Stimulated activated CD4-positive, alpha-beta T cell treated with anti-CD3 and anti-CD28 coated beads, TNF-alpha, amount 100 ng/mL, for 48 hours (primary cell): Measurements from ENCODE around the gene LRRFIP1.
"Not testable (repeated sequence)": the region's sequence is repeated elsewhere in the genome, so short reads cannot be mapped to it uniquely, and the experiment has no call there.

Experiments
- DNase-seq, 3 donors: peaks; one replicate each; pipeline ENCODE4 v3.0.0-alpha.2; 2020; ENCODE audit warnings: low read depth in 3 of 3

The LRRFIP1 gene

GRCh38 chr2:237746302-237747080 lies 119.1 kb downstream of the LRRFIP1 start:
- no peak for DNase-seq

GRCh38 chr2:237747189-237747588 lies 119.8 kb downstream of the LRRFIP1 start:
- DNase-seq: no peak

DNA sequence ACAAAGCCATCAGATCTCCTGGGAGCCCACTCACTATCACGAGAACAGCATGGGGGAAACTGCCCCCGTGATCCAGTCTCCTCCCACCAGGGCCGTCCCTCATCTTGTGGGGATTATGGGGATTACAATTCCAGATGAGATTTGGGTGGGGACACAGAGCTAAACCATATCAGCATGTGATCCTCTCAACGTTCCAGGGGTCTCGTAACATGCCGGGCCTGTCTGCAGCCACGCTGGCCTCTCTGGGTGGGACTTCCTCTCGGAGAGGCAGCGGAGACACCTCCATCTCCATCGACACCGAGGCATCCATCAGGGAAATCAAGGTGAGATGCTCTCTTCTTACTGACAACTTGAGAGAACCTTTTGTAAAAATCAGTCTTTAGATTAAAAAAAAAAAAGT lies 121.6 kb downstream of the LRRFIP1 start:
- no peak for DNase-seq

DNA sequence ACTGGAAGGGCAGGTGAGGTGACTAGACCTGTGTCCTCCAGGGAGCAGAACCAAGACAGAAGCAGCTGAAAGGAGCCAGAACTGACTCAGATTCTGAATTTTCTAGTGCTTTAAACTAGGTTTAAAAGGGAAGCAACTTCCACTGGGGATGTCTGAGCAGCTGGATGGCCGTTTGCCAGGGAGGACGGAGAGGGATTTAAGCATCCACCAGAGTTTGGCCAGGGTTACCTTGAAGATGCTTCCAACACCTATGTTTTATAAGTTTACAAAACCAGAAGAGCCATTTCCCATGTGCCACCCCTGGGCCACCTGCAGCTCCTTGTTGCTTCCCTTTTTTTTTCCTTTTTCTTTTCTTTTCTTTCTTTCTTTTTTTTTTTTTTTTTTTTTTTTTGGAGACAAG lies 122.6 kb downstream of the LRRFIP1 start:
- no peak for DNase-seq

DNA sequence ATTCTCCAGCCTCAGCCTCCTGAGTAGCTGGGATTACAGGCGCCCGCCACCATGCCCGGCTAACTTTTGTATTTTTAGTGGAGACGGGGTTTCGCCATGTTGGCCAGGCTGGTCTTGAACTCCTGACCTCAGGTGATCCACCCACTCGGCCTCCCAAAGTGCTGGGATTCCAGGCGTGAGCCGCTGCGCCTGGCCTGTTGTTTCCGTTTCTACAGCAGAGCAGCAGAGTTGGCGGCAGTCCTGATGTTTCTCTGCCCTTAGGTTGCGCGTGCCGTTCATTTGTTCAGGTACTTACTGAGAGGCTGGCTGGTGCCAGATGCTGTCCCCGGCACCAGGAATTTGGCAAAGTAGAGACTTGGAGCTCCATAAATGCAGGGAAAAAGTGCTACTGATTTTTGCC lies 123.1 kb downstream of the LRRFIP1 start:
- DNase-seq: not testable (repeated sequence)

GRCh38 chr2:237752761-237753165 lies 125.4 kb downstream of the LRRFIP1 start:
- peak in 2 of 3 donors; percentile 22 to 27 for DNase-seq

DNA sequence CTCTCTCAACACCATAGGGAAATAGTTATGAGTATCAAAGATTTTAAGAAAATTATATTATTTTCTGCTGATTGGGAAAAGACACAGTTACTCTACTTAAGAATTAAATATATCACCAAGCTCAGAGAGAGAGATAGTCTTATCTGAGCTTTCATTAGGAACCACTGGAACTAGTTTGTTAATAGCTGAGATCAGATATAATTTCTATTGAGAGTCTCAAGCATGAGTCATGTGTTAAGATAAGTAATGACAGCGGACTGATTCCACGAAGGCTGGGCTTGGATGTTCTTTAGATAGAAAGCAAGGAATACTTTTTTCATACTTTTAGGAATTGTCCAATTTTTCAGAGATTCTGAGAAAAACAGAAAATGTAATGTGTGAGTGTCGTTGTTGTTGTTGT lies 126.8 kb downstream of the LRRFIP1 start:
- DNase-seq: no peak

GRCh38 chr2:237754626-237755248 lies 127.3 kb downstream of the LRRFIP1 start:
- DNase-seq: no peak

DNA sequence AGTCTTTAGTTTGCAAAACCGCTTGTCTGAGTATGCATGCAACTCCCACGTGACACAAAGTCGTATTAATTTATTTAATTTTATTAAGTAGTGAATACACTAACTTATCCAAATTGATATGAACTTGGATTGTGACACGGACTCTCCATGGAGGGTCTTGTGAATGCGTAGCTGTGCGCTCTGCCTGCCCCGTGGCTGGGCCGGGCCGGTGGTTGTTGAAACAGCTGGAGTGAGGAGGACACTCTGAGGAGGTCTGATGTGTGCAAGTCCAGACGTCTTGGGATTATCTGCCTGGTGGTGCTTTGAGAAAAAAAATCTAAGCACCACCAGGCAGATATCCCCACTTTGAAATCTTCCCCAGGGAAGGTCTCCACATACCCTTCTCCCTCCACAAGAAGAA lies 130.2 kb downstream of the LRRFIP1 start:
- no peak for DNase-seq

DNA sequence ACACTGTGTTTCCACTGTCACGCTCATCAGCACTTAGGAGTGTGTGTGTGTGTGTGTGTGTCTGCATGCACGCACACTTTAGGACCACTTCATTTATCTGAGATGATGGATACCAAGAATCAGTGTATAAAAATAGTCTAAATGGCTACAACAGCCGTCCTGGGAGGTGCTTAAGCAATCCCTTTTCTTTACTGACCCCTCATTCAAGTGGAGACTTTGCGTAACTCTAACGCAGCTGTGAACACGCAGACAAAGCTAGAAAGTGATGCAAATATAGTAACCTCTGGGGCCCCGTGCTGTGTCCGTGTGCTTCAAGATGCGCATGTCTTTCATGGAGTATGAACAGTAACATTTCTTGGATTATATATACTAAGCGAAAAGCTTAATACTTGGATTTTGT lies 130.8 kb downstream of the LRRFIP1 start:
- DNase-seq: no peak

DNA sequence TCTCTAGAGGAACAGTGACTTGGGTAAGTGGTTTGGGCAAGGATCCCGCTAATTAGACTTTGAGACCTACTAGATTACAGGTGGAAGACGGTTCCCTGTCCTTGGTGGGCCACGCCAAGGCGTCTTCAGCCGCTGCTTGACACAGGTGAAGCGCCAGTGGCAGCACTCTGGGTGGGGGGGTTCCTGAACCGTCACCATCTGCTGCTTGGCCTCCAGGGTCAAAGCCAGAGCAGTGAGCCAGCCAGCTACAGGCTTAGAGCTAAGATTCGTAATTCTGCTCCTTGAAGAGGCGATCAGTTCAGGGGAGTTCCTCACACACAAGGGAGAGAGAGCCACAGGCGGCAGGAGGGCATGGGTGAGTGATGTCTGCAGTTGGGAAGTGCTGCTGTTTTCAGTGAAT lies 131.8 kb downstream of the LRRFIP1 start:
- no peak for DNase-seq

DNA sequence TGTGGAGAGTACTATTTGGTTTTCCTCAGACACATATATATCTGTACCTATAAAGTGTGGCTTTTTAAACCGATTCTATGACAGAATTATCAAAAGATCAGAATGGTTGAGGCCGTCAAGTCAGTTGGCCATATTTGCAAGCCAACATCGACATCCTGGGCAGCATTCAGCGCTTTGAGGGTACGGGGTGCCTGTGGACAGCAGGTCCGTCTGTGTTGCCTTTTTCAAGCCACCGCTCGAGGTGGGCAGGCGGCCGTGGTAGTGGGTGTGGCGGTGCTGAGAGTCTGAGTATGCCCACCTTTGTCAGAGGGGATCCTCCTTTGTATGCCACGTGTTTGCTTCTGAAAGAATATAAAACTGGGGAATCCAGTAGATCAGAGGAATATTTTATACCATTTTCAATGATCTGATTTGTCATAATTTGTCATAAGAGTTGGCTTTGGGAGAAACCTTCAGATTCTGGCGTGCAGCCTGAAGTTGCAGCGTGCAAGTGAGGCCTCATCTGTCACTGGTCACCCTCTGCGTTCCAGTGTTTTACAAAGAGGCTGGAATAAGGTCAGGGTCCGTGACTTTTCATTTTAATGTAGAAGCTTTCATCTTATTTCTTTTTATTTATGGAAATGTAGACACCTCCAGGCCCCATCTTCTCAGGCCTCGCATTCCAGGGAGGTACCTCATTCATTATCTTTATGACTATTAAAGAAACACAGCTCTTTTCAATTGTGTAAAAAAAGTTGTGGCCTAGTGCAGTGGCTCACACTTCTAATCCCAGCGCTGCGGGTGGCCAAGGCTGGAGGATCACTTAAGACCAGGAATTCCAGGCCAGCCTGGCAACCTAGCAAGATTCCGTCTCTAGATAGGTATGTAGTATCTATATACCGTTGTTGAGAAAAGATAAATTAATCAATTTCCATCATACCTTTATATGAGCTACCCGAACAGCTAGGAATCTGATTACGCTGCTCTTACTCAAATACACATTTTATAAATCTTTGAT lies 133.4 kb downstream of the LRRFIP1 start:
- no peak for DNase-seq

GRCh38 chr2:237762291-237763182 lies 135.2 kb downstream of the LRRFIP1 start:
- not testable (repeated sequence) for DNase-seq

DNA sequence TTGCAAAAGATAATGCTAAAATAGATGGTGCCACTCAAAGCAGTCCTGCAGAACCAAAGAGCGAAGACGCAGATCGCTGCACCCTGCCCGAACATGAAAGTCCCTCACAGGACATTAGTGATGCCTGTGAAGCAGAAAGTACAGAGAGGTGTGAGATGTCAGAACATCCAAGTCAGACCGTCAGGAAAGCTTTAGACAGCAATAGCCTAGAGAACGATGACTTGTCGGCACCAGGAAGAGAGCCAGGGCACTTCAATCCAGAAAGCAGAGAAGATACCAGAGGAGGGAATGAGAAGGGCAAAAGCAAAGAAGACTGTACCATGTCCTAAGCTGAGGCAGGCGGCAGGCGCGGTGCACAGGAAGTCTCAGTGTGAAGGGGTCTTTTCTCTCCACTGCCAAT lies 136.4 kb downstream of the LRRFIP1 start:
- no peak for DNase-seq

GRCh38 chr2:237765122-237765521 lies 137.7 kb downstream of the LRRFIP1 start:
- DNase-seq: not testable (repeated sequence)

GRCh38 chr2:237765875-237766274 lies 138.5 kb downstream of the LRRFIP1 start:
- no peak for DNase-seq

GRCh38 chr2:237766340-237766739 lies 139.0 kb downstream of the LRRFIP1 start:
- no peak for DNase-seq

DNA sequence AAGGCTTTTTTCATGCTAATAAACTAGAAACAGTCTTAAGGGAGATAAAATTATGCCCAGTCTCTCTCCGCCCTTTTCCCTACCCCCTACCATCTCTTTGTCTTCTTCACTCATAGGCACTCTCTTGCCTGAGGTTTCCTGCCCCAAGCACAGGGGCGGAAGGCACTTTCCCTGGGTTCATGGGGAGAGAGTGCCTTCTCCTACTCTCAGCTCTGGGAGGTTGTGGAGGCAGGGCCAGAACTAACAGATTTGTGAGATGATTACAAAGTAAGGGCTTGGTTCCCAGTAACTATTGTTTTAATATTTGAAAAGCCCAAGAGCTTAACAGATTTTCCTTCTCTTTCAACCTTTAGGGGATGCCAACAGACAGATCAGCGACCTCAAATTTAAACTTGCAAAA lies 145.1 kb downstream of the LRRFIP1 start:
- no peak for DNase-seq

DNA sequence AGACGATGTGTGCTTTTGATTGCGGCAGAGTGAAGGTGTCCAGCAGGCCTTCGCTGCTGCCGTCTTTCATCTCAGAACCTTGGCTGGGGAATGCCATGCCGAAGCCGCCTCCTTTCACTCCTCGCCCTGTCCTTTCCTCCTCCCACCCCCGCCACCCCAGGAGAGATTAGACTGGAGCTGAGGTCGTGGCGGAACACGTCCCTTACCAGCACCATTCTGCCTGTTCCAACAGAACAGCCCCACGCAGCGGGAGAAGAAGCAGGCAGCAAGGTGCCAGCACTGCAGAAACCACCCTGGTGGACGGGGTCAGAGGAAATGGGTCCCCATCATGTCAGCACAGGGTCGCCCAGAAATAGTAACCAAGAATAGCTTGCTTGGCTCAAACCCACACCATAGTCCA lies 146.4 kb downstream of the LRRFIP1 start:
- no peak for DNase-seq

DNA sequence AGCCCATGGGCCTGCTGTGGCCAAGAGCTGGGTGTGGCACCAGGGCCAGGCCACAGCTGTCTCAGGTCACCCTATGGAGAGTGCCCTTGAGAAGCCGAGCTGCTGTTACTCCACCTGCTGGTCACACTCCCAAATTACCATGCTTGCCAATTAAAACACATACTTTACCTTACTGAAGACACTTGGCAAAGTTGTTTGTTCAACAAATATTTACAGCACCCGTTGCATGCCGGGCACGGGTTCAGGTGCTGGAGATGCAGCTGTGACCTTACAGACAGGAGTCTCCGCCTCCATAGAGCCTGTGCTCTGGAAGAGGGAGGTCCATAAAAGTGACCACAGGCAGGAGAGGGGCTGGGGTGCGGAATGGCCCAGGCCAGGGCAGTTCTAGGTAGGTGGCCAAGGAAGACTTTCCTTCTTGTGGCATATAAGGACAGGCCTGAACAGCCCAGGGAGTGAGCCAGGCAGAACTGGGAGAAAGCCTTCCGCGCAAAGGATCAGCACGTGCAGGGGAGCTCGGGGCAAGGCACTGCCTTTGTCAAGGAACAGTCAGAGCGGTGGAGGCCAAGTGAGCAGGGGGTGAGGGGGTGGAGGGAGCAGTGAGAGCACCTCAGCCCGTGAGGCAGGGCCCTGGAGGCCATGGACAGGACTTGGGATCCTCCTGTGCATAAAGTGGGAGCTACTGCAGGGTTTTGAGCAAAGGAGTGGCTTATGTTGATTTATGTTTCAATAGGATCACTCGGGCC lies 147.6 kb downstream of the LRRFIP1 start:
- peak in 2 of 3 donors; percentile 18 to 31 for DNase-seq
